ENCODE results near the gene ERFE.

ERFE gene

GRCh38 chr2:238138331-238139195 is 20.2 kb upstream of the ERFE start, which contains the start of gene KLHL30:
Gene KLHL30, plus strand, starts transcription at chr2:238138668. Its CDS starts 2,087 bp downstream, at chr2:238140755.
- Histone ChIP-seq H3K4me1 (ENCODE audit: low read length) (no peaks in the 10 kb centered on the region), H3K4me3 (ENCODE audit: low read length) (peak within 1 kb of the TSS; percentile 49), H3K36me3 (replicated peaks; ENCODE audit: insufficient read depth, low read length) (no peaks in the 10 kb centered on the region), H3K79me2 (ENCODE audit: low read length) (no peaks in the 10 kb centered on the region), H4K20me1 (ENCODE audit: insufficient read depth, low read length) (no peaks in the 10 kb centered on the region), H3K4me2 (ENCODE audit: low read depth, low read length) (peak within 1 kb of the TSS; percentile 97), H3K27me3 (replicated peaks; ENCODE audit: insufficient read depth, low read length) (no peaks in the 10 kb centered on the region; the same call in 1 of the 2 replicates), H2AFZ (ENCODE audit: low read length) (peak within 1 kb of the TSS; percentile 80), H3K9me3 (replicated peaks; ENCODE audit: insufficient read depth, low read length) (no peaks in the 10 kb centered on the region), H3K9me2 (replicated peaks; ENCODE audit: insufficient read depth, low read length) (no peaks in the 10 kb centered on the region), H3F3A (ENCODE audit: insufficient read depth, low read length) (no peaks in the 10 kb centered on the region), H3K9ac (ENCODE audit: low read length) (no peak within 1 kb of the TSS), H3K27ac (ENCODE audit: low read length) (no peak within 1 kb of the TSS)
- no peak for TF ChIP-seq EZH2 (optimal IDR thresholded peaks at IDR 0.05; ENCODE audit: low read depth, low read length)
- TF ChIP-seq EZH2phosphoT487 (IDR thresholded peaks at IDR 0.05; ENCODE audit: low read length), result no peak
- no peak for TF ChIP-seq CTCF (IDR thresholded peaks at IDR 0.05; ENCODE audit: low read length)
- no peak for DNase-seq

- Histone ChIP-seq H3K4me3 (ENCODE audit: low read length) (peak overlapping the region; percentile 49), H3K9ac (ENCODE audit: low read length) (no peak overlapping the region), H3K79me2 (ENCODE audit: low read length) (no peaks in the 10 kb centered on the region), H4K20me1 (ENCODE audit: insufficient read depth, low read length) (no peaks in the 10 kb centered on the region), H3K4me2 (ENCODE audit: low read depth, low read length) (peak overlapping the region; percentile 97), H2AFZ (ENCODE audit: low read length) (peak overlapping the region; percentile 80), H3K4me1 (ENCODE audit: low read length) (no peaks in the 10 kb centered on the region), H3F3A (ENCODE audit: insufficient read depth, low read length) (no peaks in the 10 kb centered on the region), H3K27ac (ENCODE audit: low read length) (no peak overlapping the region), H3K9me3 (replicated peaks; ENCODE audit: insufficient read depth, low read length) (no peaks in the 10 kb centered on the region), H3K27me3 (replicated peaks; ENCODE audit: insufficient read depth, low read length) (no peaks in the 10 kb centered on the region; the same call in 1 of the 2 replicates), H3K9me2 (replicated peaks; ENCODE audit: insufficient read depth, low read length) (no peaks in the 10 kb centered on the region), H3K36me3 (replicated peaks; ENCODE audit: insufficient read depth, low read length) (no peaks in the 10 kb centered on the region)
- TF ChIP-seq CTCF (IDR thresholded peaks at IDR 0.05; ENCODE audit: low read length), result peak; percentile 88
- TF ChIP-seq EZH2phosphoT487 (IDR thresholded peaks at IDR 0.05; ENCODE audit: low read length), result no peak
- TF ChIP-seq EZH2 (optimal IDR thresholded peaks at IDR 0.05; ENCODE audit: low read depth, low read length), result no peak
- peak; percentile 46 for DNase-seq
These were observed 19.4 kb upstream of the ERFE start for GRCh38 chr2:238139196-238140039.

GRCh38 chr2:238140040-238140439 is 18.7 kb upstream of the ERFE start:
- TF ChIP-seq CTCF (IDR thresholded peaks at IDR 0.05; ENCODE audit: low read length) (no peak), EZH2 (optimal IDR thresholded peaks at IDR 0.05; ENCODE audit: low read depth, low read length) (no peak), EZH2phosphoT487 (IDR thresholded peaks at IDR 0.05; ENCODE audit: low read length) (no peak)

More at GRCh38 chr2:238140040-238140439, 18.7 kb upstream of the ERFE start:
- no peak for DNase-seq
- no peaks in the 10 kb centered on the region for H3K4me1 ChIP-seq (ENCODE audit: low read length)
- H3K36me3 ChIP-seq (replicated peaks; ENCODE audit: insufficient read depth, low read length), result no peaks in the 10 kb centered on the region
- no peaks in the 10 kb centered on the region for H3K79me2 ChIP-seq (ENCODE audit: low read length)
- H3K4me2 ChIP-seq (ENCODE audit: low read depth, low read length), result peak overlapping the region; percentile 97
- H2AFZ ChIP-seq (ENCODE audit: low read length), result peak overlapping the region; percentile 80
- H3K9me3 ChIP-seq (replicated peaks; ENCODE audit: insufficient read depth, low read length), result no peaks in the 10 kb centered on the region
- H4K20me1 ChIP-seq (ENCODE audit: insufficient read depth, low read length), result no peaks in the 10 kb centered on the region
- H3K27ac ChIP-seq (ENCODE audit: low read length), result no peak overlapping the region
- no peaks in the 10 kb centered on the region for H3K9me2 ChIP-seq (replicated peaks; ENCODE audit: insufficient read depth, low read length)
- peak overlapping the region; percentile 49; the same call in 1 of the 2 replicates for H3K4me3 ChIP-seq (ENCODE audit: low read length)
- no peak overlapping the region for H3K9ac ChIP-seq (ENCODE audit: low read length)
- H3F3A ChIP-seq (ENCODE audit: insufficient read depth, low read length), result no peaks in the 10 kb centered on the region
- no peaks in the 10 kb centered on the region; the same call in 1 of the 2 replicates for H3K27me3 ChIP-seq (replicated peaks; ENCODE audit: insufficient read depth, low read length)
